Islet of Langerhans (tissue), 1 donor: ENCODE data around the gene POLE3.
"Not testable (repeated sequence)": the region's sequence is repeated elsewhere in the genome, so short reads cannot be mapped to it uniquely, and the experiment has no call there.

Experiments used
- FAIRE-seq: peaks from one replicate; lab custom pipeline; 2011; peaks lifted over from hg19 to GRCh38; lab: Jason Lieb, UNC

POLE3 gene

DNA sequence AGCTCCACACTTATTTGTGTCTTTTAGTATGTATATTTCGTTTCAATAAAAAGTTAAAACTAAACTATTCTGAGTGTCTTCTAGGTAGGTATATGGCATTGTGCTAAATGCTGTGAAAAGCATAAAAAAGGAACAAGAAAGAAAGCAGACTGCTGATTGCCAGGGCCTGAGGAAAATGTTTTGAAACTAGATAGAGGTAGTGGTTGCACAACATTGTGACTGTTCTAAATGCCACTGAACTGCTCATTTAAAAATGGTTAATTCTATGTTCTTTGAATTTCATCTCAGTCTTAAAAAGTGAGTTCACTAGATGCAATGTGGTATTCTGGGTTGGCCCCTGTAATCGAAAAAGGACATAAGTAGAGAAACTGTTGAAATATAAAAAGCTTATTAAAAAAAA is 6.8 kb downstream of the POLE3 start:
- no peak for FAIRE-seq

GRCh38 chr9:113401027-113401792 is 9.3 kb downstream of the POLE3 start, which contains the start of gene ALAD:
Gene ALAD (minus strand): TSS chr9:113401284. CDS start chr9:113393559, 7,725 bp downstream.
- FAIRE-seq = no peak

DNA sequence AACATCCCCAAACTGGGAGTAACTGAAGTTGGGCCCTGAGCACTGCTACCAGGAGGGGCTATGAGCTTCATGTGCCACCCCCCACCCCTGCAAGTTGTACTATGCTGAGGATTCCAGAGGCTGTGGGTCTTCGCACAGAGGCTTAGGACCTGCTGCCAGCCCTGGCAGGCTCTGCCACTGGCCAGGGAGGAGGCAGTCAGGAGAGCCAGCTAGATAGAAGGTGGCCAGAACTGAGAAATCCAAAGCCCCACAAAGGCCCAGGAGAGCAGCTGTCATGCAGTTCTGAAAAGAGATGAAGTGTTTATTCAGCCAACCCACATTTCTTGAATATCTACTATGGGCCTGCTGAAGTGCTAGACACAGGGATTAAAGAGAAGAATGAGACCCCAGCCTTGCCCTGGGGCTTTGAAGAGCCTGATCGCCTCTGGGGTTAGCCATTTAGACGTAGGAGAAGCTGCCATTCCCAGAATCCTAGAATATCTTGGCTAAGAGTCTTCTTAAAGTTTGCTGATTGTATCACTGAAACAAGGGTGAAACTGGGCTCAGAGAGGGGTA is 10.8 kb downstream of the POLE3 start:
- no peak for FAIRE-seq

- no peak for FAIRE-seq
These were observed 11.7 kb downstream of the POLE3 start for GRCh38 chr9:113398796-113399195.

GRCh38 chr9:113397203-113397631 is 13.3 kb downstream of the POLE3 start:
- no peak for FAIRE-seq

- no peak for FAIRE-seq
These were observed 15.2 kb downstream of the POLE3 start for GRCh38 chr9:113395000-113395861.

DNA sequence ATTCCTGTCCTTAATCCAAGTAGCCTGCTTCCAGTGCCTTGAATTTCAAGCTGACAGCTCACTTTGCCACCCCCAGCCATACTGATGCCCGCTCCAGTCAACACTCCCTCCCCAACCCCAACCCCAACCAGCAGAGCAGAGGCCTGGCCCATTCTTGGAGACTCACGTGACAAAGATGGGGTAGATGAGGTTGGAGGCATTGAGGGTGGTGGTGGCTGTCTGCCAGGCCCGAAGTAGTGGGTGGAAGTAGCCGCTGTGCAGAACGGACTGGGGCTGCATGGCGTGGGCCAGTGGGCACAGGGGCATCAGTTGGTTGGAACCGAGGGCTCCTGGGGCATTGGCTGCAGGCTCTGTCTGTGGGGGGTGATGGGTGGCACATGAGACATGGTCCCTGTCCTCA is 17.2 kb downstream of the POLE3 start:
- no peak for FAIRE-seq

DNA sequence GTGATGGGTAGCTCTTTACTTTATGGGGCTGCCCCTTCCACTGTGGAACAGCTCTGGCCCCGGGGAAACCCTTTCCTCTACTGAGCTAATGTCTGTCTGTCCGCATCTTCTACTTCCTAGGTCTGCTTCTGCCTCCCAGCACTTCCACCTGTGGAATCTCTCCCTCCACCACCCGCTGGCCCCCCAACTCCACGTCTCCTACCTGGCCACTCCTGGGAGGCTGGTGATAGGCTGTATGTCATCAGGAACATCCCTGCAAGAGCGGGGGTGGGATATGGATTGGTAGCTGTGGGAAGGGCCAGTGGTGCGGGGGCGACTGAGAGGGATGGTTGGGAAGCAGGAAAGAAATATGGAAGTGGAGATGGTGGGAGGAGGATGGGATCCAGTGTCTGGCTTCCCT is 18.6 kb downstream of the POLE3 start:
- no peak for FAIRE-seq

GRCh38 chr9:113390192-113390960 is 20.1 kb downstream of the POLE3 start:
- FAIRE-seq = no peak

- FAIRE-seq = no peak
These were observed 21.0 kb downstream of the POLE3 start for GRCh38 chr9:113389451-113389850.

- no peak for FAIRE-seq
These were observed 21.6 kb downstream of the POLE3 start for GRCh38 chr9:113388833-113389232.

- no peak for FAIRE-seq
These were observed 22.8 kb downstream of the POLE3 start for GRCh38 chr9:113387560-113388230.

DNA sequence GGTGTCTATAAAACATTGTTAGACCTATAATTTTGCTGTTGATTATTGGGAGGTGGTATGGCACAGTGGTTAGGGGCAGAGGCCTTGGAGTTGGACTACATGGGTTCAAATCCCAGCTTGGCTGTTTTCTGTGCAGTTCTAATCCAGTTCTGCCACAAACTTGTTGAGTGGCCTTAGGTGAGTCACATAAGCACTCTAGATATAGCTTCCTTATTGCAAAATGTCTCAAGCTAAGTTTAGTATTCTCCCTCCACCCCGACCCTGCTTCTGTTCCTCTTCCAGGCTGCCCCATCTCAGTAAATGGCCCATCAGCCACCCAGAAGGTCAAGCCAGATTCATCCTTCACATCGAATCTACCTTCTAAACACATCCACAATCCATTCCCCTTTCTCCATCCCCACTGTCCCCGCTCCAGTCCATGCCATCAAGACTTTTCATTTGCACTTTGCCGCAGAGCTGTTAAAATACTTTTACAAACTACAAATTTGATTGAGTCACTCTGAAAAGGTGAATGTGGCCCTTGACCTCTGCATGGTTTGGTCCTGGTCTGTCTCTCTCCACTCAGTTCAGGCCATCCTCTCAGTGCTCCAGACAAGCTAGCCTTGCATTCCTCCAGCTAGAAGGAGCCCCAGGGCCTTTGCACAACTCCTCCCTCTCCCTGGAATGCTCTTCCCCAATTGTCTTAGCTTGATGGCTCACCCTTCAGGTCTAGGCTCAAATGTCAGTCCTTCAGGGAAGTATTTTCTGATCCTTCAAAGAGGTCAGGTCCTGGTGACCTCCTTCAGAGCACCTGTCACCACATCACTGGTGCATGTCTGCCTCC is 23.7 kb downstream of the POLE3 start:
- no peak for FAIRE-seq

GRCh38 chr9:113381909-113382411 is 28.5 kb downstream of the POLE3 start:
- no peak for FAIRE-seq

- FAIRE-seq = not testable (repeated sequence)
These were observed 29.0 kb downstream of the POLE3 start for GRCh38 chr9:113381441-113381840.

- no peak for FAIRE-seq
These were observed 29.6 kb downstream of the POLE3 start for GRCh38 chr9:113380869-113381378.

- not testable (repeated sequence) for FAIRE-seq
These were observed 30.7 kb downstream of the POLE3 start for GRCh38 chr9:113379829-113380210.

GRCh38 chr9:113379094-113379828 is 31.2 kb downstream of the POLE3 start:
- FAIRE-seq = not testable (repeated sequence)
